ENCODE data around the gene AMBRA1.

Gene AMBRA1

GRCh38 chr11:46444305-46444704 is 149.5 kb downstream of the AMBRA1 start:
- no peak for DNase-seq (ENCODE audit: low read depth in 2 of 2)

GRCh38 chr11:46438211-46438610 is 155.6 kb downstream of the AMBRA1 start:
- no peak for DNase-seq (ENCODE audit: low read depth in 2 of 2)

GRCh38 chr11:46437122-46437689 is 156.6 kb downstream of the AMBRA1 start:
- DNase-seq (ENCODE audit: low read depth in 2 of 2): no peak

DNA sequence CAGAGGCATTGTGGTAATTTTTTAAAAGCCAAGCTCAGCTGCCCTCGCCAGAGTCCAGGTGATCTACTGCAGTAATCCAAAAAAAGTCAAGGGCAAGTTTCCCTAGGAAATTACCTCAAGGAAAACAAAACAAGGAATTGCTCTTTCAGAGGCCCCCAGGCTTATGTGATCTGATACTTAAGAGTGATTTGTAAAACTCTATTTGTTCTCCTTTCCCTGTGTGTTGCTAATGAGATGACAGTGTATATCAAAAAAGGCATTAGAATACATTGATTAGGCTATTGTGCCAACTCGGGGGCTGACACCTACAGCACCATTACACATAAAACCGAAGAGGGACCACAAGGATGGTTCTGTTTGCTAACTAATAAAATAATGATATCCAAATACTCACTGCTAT is 157.7 kb downstream of the AMBRA1 start:
- DNase-seq (ENCODE audit: low read depth in 2 of 2): no peak

- DNase-seq (ENCODE audit: low read depth in 2 of 2): no peak
Observed at GRCh38 chr11:46435679-46436078, 158.1 kb downstream of the AMBRA1 start.

GRCh38 chr11:46431211-46431610 is 162.6 kb downstream of the AMBRA1 start:
- no peak for DNase-seq (ENCODE audit: low read depth in 2 of 2)

- no peak for DNase-seq (ENCODE audit: low read depth in 2 of 2)
Observed at GRCh38 chr11:46429717-46430116, 164.1 kb downstream of the AMBRA1 start.

DNA sequence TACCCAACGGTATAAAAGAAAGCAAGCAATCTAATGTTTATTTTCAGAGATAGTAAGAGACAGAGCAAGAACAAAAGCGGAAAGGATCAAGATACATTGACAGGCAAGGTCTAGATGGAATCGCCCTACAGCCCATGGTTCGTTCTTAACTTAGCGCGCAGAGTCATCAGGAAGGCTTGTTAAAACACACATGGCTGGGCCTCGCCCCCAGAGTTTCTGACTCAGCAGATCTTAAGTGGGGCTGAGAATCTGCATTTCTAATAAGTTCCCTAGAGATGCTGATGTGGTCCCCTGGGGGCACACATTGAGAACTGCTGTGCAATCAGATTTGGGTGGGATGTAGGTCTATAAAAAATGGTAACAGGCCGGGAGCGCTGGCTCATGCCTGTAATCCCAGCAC is 166.5 kb downstream of the AMBRA1 start:
- DNase-seq (ENCODE audit: low read depth in 2 of 2): no peak

DNA sequence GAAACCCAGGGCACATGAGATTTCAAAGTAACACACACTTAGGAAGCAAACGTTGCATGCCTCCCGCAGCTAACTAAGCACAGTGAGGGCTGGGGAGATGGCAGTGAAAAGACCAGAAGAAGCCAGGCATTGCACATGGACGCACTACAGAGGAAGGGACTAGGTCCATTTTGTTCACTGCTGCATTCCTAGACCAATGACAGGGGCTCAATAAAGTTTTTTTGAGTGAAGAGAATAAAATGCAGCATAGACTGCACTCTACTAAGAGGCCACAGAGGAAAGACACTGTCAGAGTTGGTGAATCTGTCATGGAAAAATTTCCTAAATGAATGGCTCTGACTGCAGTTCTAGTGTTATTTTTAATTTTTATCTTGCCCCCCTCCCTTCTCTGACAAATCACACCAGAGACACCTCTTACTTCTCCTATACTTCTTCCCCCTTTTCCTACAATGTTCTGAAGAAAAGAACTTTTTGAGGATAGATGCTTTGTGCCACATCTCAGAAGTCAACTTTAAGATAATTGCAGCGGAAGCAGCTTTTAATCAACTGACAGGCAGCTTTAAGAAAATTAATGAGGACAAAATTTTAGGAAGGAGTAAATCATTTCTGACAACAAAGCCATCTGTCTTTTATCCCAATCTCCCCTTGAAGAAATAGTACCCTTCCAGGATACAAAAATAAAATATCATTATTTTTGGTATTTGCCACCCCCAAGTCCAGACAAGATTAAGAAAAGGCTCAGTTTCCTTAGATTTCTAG is 167.4 kb downstream of the AMBRA1 start:
- no peak for DNase-seq (ENCODE audit: low read depth in 2 of 2)

GRCh38 chr11:46422588-46422987 is 171.2 kb downstream of the AMBRA1 start:
- no peak for DNase-seq (ENCODE audit: low read depth in 2 of 2)

DNA sequence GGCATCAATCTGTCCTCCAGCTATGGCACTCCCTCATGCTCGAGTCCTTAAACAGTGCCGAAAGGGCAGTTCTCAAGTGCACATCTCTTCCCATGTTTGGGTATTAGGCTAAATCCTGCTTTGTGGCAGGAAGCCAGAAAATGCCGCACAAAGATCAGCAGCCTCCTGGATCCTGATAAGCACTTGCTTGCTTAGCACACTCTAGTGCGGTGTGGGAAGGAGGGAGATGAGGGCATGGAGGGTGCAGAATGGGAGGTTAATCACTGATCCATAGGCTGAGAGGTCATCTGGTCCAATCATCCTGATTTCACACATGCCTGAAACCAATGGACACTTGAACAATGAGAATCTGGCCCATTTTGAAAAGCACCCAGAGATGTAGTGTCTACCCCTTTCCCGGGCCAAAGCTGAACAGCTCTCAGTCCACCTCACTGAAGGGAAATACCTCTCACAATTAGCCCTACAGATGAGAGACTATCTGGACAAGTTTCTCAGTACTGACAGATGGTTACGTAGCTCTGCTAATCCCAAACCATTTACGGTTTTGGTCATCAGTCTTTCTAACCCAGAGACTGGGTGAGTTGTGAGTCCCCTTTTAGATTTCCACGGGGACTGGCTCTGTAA is 172.5 kb downstream of the AMBRA1 start:
- DNase-seq (ENCODE audit: low read depth in 2 of 2): no peak

DNA sequence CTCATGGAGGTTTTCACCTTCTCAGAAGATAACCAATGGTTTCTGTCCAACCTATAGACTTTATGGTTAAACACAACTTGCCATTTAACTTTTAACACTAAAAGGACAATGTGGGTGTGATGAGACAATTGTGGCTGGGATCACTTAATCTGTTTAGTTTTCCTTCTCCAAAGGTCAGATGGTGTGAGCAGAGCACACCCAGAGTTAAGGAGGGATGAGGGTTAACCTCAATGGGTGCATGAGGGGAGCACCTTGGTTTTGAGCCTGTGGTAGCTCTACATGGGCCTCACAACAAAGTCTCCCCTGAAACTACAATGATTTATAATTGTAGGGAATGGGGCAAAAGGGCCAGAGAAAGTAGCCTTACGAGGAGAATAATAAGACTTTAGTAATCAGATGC is 173.3 kb downstream of the AMBRA1 start:
- no peak for DNase-seq (ENCODE audit: low read depth in 2 of 2)

DNA sequence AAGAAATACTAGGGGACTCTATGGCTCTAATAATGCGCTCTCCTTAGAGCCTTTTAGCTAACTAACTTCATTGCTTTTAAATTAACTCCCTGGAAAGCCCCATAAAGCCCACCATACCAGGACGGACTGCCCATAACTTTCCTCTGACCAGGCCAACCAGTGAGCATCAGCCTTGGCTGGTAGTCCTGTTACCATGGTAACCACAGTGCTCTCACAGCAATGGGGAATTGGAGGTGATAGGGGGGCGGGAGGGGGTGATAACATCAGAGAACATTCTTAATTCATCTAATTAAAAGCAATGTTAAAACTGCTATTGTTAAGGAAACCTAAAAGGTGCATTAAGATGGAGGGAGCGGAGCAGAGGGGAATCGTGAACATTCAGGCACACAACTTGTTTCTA is 175.1 kb downstream of the AMBRA1 start:
- no peak for DNase-seq (ENCODE audit: low read depth in 2 of 2)

- DNase-seq (ENCODE audit: low read depth in 2 of 2): no peak
Observed at GRCh38 chr11:46417711-46418110, 176.1 kb downstream of the AMBRA1 start.

GRCh38 chr11:46414879-46415278 is 178.9 kb downstream of the AMBRA1 start:
- DNase-seq (ENCODE audit: low read depth in 2 of 2): no peak

DNA sequence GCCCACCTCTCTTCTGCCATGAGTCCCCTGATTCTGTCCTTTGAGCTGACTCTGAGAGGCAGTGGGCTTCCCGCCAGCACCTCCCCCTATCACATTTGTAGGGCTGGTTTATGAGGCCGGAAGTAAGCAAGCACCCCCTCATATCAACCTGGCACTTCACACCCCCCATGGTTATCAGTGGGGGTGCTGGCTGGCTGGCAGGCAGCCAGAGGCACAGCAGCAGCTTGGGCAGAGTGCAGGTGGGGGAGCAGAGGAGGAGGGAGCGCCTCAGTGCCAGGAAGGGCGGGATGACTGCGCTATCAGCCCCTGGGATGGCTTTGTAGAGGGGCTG is 179.4 kb downstream of the AMBRA1 start:
- DNase-seq (ENCODE audit: low read depth in 2 of 2): no peak

- no peak for DNase-seq (ENCODE audit: low read depth in 2 of 2)
Observed at GRCh38 chr11:46413760-46414465, 179.9 kb downstream of the AMBRA1 start.

DNA sequence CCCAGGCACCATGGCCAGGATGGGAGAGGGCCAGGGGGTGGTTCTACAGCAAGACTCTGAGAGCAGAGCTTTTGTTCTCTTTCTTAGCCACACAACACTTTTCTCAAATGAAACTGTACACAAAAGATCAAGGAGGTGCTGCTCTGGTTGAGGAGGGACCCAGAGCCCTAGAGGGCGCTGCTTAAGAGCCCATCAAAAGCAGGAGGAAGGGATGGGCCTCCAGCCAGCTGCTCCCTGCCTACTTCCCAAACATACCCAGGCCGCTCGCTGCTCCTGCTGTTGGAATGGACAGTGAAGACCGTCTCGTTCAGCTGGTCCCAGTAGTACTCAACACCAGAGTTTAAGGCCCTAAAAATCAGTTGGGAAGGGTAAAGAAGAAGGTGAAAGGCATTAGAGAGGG is 183.8 kb downstream of the AMBRA1 start:
- no peak for DNase-seq (ENCODE audit: low read depth in 2 of 2)

DNA sequence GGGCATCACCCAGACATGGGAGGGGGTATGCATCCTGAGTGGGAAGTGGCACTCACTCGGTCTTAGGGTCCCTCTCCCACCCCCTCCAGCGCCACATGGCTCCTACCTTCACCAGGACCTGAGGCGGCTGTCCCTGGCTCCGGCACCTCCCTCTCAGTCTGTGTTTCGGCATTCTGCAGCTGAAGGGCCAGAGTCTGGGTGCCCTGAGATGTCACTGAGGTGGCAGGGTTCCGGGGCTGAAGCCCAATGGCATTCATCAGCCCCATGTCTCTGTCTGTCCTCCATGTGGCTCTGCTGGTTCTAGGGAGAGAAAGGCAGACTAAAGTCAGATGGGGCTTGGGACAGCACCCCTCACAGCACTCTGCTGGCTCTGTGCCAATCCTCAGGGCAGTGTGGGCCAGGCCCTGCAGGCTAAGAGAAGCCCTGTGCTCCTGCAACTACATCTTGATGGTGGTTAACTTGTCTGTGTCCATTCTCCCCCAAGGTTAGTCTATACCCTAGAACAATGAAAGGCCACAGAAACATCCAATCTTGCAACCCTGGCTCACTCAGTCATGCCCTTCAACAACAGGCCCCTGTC is 185.3 kb downstream of the AMBRA1 start:
- DNase-seq (ENCODE audit: low read depth in 2 of 2): no peak

GRCh38 chr11:46407635-46408034 is 186.2 kb downstream of the AMBRA1 start:
- DNase-seq (ENCODE audit: low read depth in 2 of 2): no peak

- DNase-seq (ENCODE audit: low read depth in 2 of 2): no peak
Observed at GRCh38 chr11:46404476-46405017, 189.3 kb downstream of the AMBRA1 start.

All from stimulated activated CD4-positive, alpha-beta T cell treated with anti-CD3 and anti-CD28 coated beads, Interleukin-1b, Interleukin-23, amount 100 ng/mL, for 4 hours (primary cell).